Measurements from ENCODE around the gene SLC18A3. TPM values are rescaled to one million over a fixed set of nuclear protein-coding genes. Genes with fewer than 3 reads are reported as not detected.

Gene SLC18A3
- total RNA-seq, 2 experiments from 2014 or later: not detected

- Mint-ChIP-seq H3K36me3 (no peaks in the 10 kb centered on the region), H3K4me1 (ENCODE audit: low read depth) (peaks cover 2% of the 10 kb centered on the region), H3K9me3 (no peaks in the 10 kb centered on the region), H3K27me3 (peaks cover 16% of the 10 kb centered on the region), H3K4me3 (no peak overlapping the region), H3K27ac (no peak overlapping the region)
- DNase-seq: no peak
- ChIA-PET CTCF (no interaction called here), POLR2A (no interaction called here)
- intact Hi-C loops (cut with micrococcal nuclease): no loop called here
These were observed 30.5 kb upstream of the SLC18A3 start for GRCh38 chr10:49579621-49580020.

- no peaks in the 10 kb centered on the region for H3K36me3 Mint-ChIP-seq
- no peak overlapping the region for H3K27ac Mint-ChIP-seq
- H3K4me1 Mint-ChIP-seq (ENCODE audit: low read depth): peaks cover 2% of the 10 kb centered on the region
- peaks cover 15% of the 10 kb centered on the region for H3K27me3 Mint-ChIP-seq
- POLR2A ChIA-PET: no interaction called here
- CTCF ChIA-PET: no interaction called here
- H3K4me3 Mint-ChIP-seq: no peak overlapping the region
- DNase-seq: no peak
- H3K9me3 Mint-ChIP-seq: peaks cover 2% of the 10 kb centered on the region
- intact Hi-C loops (cut with micrococcal nuclease): no loop called here
These were observed 24.7 kb upstream of the SLC18A3 start for GRCh38 chr10:49585387-49585786.

GRCh38 chr10:49587981-49588380 is 22.1 kb upstream of the SLC18A3 start:
- Mint-ChIP-seq H3K36me3 (no peaks in the 10 kb centered on the region), H3K4me1 (ENCODE audit: low read depth) (no peaks in the 10 kb centered on the region), H3K9me3 (peaks cover 2% of the 10 kb centered on the region), H3K4me3 (no peak overlapping the region), H3K27me3 (peaks cover 25% of the 10 kb centered on the region), H3K27ac (no peak overlapping the region)
- intact Hi-C loops (cut with micrococcal nuclease): no loop called here
- ChIA-PET POLR2A (no interaction called here), CTCF (no interaction called here)
- no peak for DNase-seq

GRCh38 chr10:49592726-49593563 is 17.2 kb upstream of the SLC18A3 start:
- peaks cover 2% of the 10 kb centered on the region for H3K9me3 Mint-ChIP-seq
- CTCF ChIA-PET: interaction anchor here (0.5 to 1.9 kb wide), 11 partner anchors 11 to 936 kb away, joined by 3 to 9 read pairs (median 4); partner anchors contain the start of gene ERCC6
- DNase-seq: peak; percentile 63
- no peaks in the 10 kb centered on the region for H3K36me3 Mint-ChIP-seq
- H3K4me3 Mint-ChIP-seq: no peak overlapping the region
- no peaks in the 10 kb centered on the region for H3K4me1 Mint-ChIP-seq (ENCODE audit: low read depth)
- H3K27ac Mint-ChIP-seq: no peak overlapping the region
- H3K27me3 Mint-ChIP-seq: peaks cover 23% of the 10 kb centered on the region
- POLR2A ChIA-PET: interaction anchor here (1.0 kb wide), 1 partner anchor 31 kb away, joined by 3 read pairs; no protein-coding TSS in a partner anchor
- intact Hi-C loops (cut with micrococcal nuclease): loop anchor here (1.0 to 5.0 kb wide), 2 partner anchors 631 to 684 kb away; no protein-coding TSS in a partner anchor

- Mint-ChIP-seq H3K27ac (no peak overlapping the region), H3K4me3 (no peak overlapping the region), H3K36me3 (no peaks in the 10 kb centered on the region), H3K4me1 (ENCODE audit: low read depth) (no peaks in the 10 kb centered on the region), H3K27me3 (peaks cover 23% of the 10 kb centered on the region), H3K9me3 (peaks cover 2% of the 10 kb centered on the region)
- ChIA-PET POLR2A (interaction anchor here (1.0 kb wide), 1 partner anchor 32 kb away, joined by 3 read pairs; no protein-coding TSS in a partner anchor), CTCF (interaction anchor here (0.5 to 1.9 kb wide), 10 partner anchors 11 to 937 kb away, joined by 3 to 9 read pairs (median 4); partner anchors contain the start of gene ERCC6)
- intact Hi-C loops (cut with micrococcal nuclease): loop anchor here (1.0 to 5.0 kb wide), 2 partner anchors 631 to 684 kb away; no protein-coding TSS in a partner anchor
- DNase-seq: no peak
These were observed 16.6 kb upstream of the SLC18A3 start for GRCh38 chr10:49593564-49593875.

GRCh38 chr10:49593998-49594397 is 16.1 kb upstream of the SLC18A3 start:
- H3K9me3 Mint-ChIP-seq: peaks cover 2% of the 10 kb centered on the region
- H3K27ac Mint-ChIP-seq: no peak overlapping the region
- DNase-seq: no peak
- ChIA-PET CTCF (interaction anchor here (0.8 to 1.9 kb wide), 11 partner anchors 12 to 937 kb away, joined by 3 to 9 read pairs (median 4); no protein-coding TSS in a partner anchor), POLR2A (interaction anchor here (1.0 kb wide), 1 partner anchor 32 kb away, joined by 3 read pairs; no protein-coding TSS in a partner anchor)
- no peaks in the 10 kb centered on the region for H3K4me1 Mint-ChIP-seq (ENCODE audit: low read depth)
- peaks cover 23% of the 10 kb centered on the region for H3K27me3 Mint-ChIP-seq
- no peaks in the 10 kb centered on the region for H3K36me3 Mint-ChIP-seq
- intact Hi-C loops (cut with micrococcal nuclease): loop anchor here (1.0 to 5.0 kb wide), 2 partner anchors 630 to 683 kb away; no protein-coding TSS in a partner anchor
- no peak overlapping the region for H3K4me3 Mint-ChIP-seq

GRCh38 chr10:49594594-49594993 is 15.5 kb upstream of the SLC18A3 start:
- H3K4me1 Mint-ChIP-seq (ENCODE audit: low read depth): no peaks in the 10 kb centered on the region
- H3K9me3 Mint-ChIP-seq: no peaks in the 10 kb centered on the region
- H3K36me3 Mint-ChIP-seq: no peaks in the 10 kb centered on the region
- peak; percentile 40 for DNase-seq
- peaks cover 26% of the 10 kb centered on the region for H3K27me3 Mint-ChIP-seq
- intact Hi-C loops (cut with micrococcal nuclease): loop anchor here (5.0 kb wide), 1 partner anchor 683 kb away; no protein-coding TSS in a partner anchor
- CTCF ChIA-PET: interaction anchor here (0.6 to 2.4 kb wide), 17 partner anchors 10 to 630 kb away, joined by 3 to 9 read pairs (median 4); partner anchors contain the start of gene ERCC6
- no peak overlapping the region for H3K27ac Mint-ChIP-seq
- POLR2A ChIA-PET: no interaction called here
- no peak overlapping the region for H3K4me3 Mint-ChIP-seq

- POLR2A ChIA-PET: no interaction called here
- peaks cover 26% of the 10 kb centered on the region for H3K27me3 Mint-ChIP-seq
These were observed 15.0 kb upstream of the SLC18A3 start for GRCh38 chr10:49595003-49595712.

GRCh38 chr10:49595713-49596492 is 14.2 kb upstream of the SLC18A3 start:
- no peak overlapping the region for H3K4me3 Mint-ChIP-seq
- DNase-seq: no peak
- H3K9me3 Mint-ChIP-seq: no peaks in the 10 kb centered on the region
- H3K36me3 Mint-ChIP-seq: no peaks in the 10 kb centered on the region
- peaks cover 30% of the 10 kb centered on the region for H3K27me3 Mint-ChIP-seq
- H3K4me1 Mint-ChIP-seq (ENCODE audit: low read depth): no peaks in the 10 kb centered on the region
- ChIA-PET CTCF (interaction anchor here (0.6 to 2.4 kb wide), 10 partner anchors 9 to 629 kb away, joined by 3 to 9 read pairs (median 4); no protein-coding TSS in a partner anchor), POLR2A (no interaction called here)
- intact Hi-C loops (cut with micrococcal nuclease): no loop called here
- H3K27ac Mint-ChIP-seq: no peak overlapping the region

More at GRCh38 chr10:49595003-49595712, 15.0 kb upstream of the SLC18A3 start:
- no peak for DNase-seq
- no peak overlapping the region for H3K27ac Mint-ChIP-seq
- CTCF ChIA-PET: interaction anchor here (0.6 to 2.4 kb wide), 15 partner anchors 10 to 630 kb away, joined by 3 to 9 read pairs (median 3); partner anchors contain the start of gene ERCC6
- no peak overlapping the region for H3K4me3 Mint-ChIP-seq
- intact Hi-C loops (cut with micrococcal nuclease): no loop called here
- no peaks in the 10 kb centered on the region for H3K36me3 Mint-ChIP-seq
- no peaks in the 10 kb centered on the region for H3K9me3 Mint-ChIP-seq
- H3K4me1 Mint-ChIP-seq (ENCODE audit: low read depth): no peaks in the 10 kb centered on the region

GRCh38 chr10:49596493-49596809 is 13.7 kb upstream of the SLC18A3 start:
- Mint-ChIP-seq H3K27me3 (peaks cover 32% of the 10 kb centered on the region), H3K4me3 (no peak overlapping the region), H3K9me3 (no peaks in the 10 kb centered on the region), H3K36me3 (no peaks in the 10 kb centered on the region), H3K27ac (no peak overlapping the region), H3K4me1 (ENCODE audit: low read depth) (no peaks in the 10 kb centered on the region)
- ChIA-PET CTCF (interaction anchor here (1.7 to 2.4 kb wide), 2 partner anchors 8 to 628 kb away, joined by 8 to 9 read pairs; no protein-coding TSS in a partner anchor), POLR2A (no interaction called here)
- no peak for DNase-seq
- intact Hi-C loops (cut with micrococcal nuclease): no loop called here

GRCh38 chr10:49596836-49597235 is 13.3 kb upstream of the SLC18A3 start:
- Mint-ChIP-seq H3K27ac (no peak overlapping the region), H3K27me3 (peaks cover 30% of the 10 kb centered on the region), H3K4me1 (ENCODE audit: low read depth) (no peaks in the 10 kb centered on the region), H3K36me3 (no peaks in the 10 kb centered on the region), H3K9me3 (no peaks in the 10 kb centered on the region), H3K4me3 (no peak overlapping the region)
- no peak for DNase-seq
- ChIA-PET POLR2A (no interaction called here), CTCF (no interaction called here)
- intact Hi-C loops (cut with micrococcal nuclease): no loop called here

All from activated CD4-positive, alpha-beta memory T cell treated with anti-CD3 and anti-CD28 coated beads for 36 hours (primary cell).